HG03066 (cell line): ENCODE measurements around the gene PLCH2.

Experiments used
- ATAC-seq: cut with Tn5 transposase; IDR thresholded peaks from one replicate; pipeline ENCODE4 v1.9.1; 2021; ENCODE audit warnings: low read depth; ENCODE audit not compliant: unreplicated experiment

Gene PLCH2

DNA sequence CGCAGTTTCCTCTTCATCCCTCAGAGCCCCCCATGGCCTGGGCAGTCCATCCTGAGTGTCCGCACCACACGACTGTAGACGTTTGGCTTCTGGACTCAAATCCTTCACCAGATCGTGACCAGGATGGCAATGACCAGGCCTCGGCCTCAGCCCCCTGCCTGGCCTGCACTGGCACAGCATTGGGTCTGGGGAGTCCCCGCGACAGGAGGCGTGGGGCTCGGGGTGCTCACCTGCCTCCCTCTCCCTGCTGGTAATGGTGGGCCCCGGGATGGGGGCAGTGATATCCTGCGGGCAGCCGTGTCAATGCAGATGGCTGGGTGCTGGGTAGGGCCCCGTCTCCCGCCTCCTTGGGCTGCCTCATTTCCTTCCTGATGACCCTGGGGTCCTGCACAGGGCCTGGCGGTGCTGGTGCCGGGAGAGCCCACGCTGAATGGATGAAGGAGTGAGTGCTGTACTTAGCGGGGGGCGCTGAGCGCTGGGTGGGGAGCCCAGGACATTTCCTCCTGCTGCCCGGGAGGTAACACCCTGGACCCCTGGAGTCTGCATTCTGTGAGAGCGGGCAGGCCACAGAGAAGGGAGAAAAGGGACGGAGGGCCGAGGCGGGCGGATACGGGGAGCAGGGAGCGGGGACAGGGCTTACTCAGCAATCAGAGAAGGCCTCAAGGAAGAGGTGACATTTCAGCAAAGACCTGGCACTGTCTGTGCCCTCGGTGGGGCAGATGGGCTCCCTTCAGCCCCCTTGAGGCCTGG, 78.0 kb downstream of the PLCH2 start:
- ATAC-seq, result no peak

DNA sequence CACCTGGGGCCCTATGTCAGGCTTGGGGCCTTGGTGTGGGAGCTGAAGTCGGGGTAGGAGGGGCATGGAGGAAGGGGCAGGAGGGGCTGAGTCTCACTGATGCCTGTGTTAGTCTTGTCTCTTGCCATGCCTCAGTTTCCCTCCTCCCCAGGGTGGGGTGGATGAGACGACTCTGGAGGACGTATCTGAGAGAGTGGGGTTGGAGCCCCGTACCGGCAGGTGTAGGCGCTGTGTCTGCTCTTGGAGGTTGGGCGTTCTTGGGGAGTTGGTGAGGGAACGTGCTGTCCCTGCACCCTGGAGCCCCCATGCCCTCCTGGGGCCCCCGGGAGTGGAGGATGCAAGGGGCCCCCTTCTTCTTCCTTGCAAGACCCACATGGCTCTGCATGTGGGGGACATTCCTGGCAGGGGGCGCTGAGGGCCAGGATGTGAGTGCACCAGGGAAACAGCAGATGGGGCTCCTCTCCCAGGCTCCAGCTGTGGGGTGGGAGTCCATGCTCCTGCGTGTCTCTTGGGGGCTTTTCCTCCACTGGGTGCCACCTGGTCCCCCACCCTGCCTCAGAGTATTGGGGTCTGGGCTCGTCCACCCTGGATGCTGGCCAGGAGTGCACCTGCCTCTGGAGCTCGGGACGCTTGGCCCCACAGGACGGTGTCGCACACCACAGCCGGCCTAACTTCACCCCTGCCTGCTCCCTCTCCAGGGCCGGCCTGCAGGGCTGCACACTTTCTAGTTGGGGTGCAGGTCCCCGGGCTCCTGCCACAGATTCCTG, 78.7 kb downstream of the PLCH2 start:
- ATAC-seq, result no peak
